Astrocyte (in vitro differentiated cells and primary cell): ENCODE measurements around the gene CLCN7.

Source experiments
- EZH2 ChIP-seq: IDR thresholded peaks from 2 replicates; pipeline ENCODE4 v1.6.1; 2012; ENCODE audit warnings: mild to moderate bottlenecking, low read length, inconsistent platforms; ENCODE audit not compliant: insufficient read depth
- TF ChIP-seq, protein P1 (sequence below): IDR thresholded peaks from 2 replicates; pipeline ENCODE4 v1.5.1; 2011; ENCODE audit warnings: low read depth, mild to moderate bottlenecking, inconsistent platforms, low read length, moderate library complexity; ENCODE audit not compliant: insufficient read depth

DNA sequence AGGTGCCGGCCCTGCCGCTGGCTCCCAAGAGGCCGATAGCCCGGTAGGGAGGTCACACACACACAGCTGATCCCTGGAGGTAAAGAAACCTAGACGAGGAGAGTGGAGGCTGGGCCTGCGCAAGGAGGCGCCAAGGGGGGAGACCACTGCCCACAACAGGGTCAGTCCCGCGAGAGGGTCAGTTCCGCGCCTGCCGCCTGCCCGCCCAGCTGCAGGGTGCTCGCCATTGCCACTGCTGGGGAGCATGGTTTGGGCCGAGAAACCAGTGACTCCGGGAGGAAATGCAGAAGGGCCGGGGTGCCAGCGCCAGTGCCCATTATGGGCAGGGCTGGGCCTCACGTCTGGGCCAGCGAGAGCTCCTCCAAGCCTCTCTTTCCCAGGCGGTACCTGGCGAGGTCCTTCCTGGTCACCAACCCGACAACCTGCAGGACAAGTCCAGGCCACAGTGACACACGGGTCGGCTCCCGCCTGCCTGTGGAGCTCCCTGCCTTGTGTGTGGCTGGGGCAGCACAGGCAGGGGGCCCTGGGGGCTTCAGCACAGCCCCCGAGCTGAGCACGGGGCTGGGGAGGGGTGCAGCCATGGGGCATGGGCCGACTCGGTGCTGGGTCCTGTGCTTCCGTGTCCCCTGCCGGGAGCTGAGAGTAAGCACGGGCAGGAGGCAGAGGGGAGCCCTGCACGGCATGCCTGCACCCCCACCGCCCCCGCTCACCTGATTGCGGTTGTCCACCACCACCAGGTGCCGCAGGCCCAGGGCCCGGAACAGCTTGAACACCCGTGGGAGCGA is 28.3 kb downstream of the CLCN7 start:
- TF ChIP-seq, protein P1, sequence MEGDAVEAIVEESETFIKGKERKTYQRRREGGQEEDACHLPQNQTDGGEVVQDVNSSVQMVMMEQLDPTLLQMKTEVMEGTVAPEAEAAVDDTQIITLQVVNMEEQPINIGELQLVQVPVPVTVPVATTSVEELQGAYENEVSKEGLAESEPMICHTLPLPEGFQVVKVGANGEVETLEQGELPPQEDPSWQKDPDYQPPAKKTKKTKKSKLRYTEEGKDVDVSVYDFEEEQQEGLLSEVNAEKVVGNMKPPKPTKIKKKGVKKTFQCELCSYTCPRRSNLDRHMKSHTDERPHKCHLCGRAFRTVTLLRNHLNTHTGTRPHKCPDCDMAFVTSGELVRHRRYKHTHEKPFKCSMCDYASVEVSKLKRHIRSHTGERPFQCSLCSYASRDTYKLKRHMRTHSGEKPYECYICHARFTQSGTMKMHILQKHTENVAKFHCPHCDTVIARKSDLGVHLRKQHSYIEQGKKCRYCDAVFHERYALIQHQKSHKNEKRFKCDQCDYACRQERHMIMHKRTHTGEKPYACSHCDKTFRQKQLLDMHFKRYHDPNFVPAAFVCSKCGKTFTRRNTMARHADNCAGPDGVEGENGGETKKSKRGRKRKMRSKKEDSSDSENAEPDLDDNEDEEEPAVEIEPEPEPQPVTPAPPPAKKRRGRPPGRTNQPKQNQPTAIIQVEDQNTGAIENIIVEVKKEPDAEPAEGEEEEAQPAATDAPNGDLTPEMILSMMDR, result no peak
- TF ChIP-seq EZH2, result no peak
